Putamen (tissue), 1 donor: ENCODE measurements around the gene DHRS7.

Source experiments
- DNase-seq: peaks from one replicate; pipeline ENCODE4 v3.0.0-alpha.2; 2016; ENCODE audit warnings: low spot score

Gene DHRS7

DNA sequence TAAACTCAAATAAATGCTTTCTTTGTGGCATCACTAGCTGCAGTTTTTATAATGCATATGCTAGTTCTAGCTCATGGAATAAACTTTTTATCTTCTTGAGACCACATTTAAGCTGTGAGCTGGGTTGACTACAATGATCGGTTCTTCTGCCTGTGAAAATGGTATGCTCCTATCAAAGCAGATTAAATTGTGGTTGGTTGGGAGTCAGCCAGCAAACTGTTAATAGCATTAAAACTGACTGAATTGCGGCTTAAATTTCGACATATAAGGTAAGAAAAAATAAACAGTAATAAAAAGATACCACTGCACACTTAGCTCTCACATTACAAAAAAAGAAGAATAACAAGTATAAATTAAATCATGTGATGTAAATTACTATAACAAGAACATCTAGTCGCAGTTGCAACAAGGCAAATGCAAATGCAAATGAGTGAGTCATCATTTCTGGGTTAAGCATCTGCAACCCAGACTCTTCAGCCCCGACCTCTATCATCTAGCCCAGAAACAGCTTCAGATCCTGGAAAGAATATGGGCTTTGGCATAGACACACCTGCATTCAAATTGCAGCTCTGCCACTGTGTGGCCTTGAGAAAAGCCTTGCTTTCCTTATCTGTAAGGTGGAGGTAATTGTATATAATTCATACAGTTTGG lies 19.8 kb upstream of the DHRS7 start:
- DNase-seq, result no peak

DNA sequence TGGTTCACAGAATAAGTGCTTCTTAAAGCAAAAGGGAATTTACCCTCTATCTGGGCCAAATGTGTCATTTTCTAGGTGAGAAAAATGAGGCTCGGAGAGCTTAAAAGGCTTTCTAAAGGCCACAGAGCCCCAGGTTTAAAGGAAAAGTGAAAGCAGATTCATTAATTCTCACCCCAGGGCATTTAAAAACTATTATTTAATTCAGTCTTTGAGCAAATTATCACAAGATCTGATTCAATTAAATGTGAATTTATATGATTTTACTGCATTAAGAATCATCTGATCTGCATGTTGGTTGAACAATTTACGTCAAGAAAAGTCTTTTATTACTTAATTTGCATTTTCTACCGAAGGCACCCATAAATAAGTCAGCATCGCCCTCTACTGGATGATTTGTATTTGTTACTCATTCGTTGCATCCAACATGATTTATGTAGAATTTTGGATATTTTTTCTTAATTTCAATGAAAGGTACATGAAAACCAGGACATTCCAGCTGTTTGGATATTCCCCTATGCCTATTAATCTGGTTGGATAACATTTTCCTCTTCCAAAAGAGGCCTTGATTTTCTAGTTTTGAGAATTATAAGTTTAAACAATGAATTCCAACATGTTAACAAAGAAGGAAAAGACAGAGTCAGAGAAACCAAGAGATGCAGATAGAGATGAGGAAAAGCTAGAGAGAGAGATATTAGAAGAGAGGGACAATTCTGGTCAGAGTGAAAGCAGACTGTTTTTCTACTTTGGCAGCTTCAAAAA lies 19.1 kb upstream of the DHRS7 start:
- DNase-seq, result peak; percentile 56

DNA sequence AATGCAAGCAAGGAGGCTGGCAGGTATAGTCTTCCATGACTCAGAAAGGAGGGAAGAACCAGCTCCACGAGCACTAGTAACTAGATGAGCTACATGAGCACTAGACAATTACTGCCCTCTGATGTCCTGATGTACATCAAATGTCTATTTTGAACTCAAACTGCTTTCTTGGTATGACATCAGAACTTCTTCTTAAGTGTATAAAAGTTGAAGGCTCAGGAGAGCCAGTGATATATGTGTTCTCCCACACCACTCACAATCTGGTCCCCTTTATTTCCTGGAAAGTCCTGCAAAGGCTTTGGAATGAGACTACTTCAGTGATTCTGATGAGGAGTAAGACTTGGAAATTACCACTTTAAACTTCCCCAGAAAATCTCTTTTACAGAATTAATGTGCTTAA lies 18.5 kb upstream of the DHRS7 start:
- no peak for DNase-seq

DNA sequence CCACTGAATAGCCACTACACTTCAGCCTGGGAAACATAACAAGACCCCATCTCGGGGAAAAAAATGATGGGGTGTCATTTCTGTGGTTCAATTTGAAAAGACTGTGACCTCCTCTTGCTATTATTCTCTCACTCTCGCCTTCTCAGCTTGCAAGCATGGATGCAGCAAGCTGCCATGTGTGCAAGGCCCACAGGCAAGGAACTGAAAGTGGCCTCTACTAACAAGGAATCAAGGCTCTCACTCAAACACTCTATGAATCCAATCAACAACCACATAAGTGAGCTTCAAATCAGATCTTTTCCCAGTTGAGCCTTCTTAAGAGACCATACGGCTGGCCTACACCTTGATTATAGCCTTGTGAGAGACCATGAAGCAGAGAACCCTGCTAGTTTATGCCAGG lies 17.9 kb upstream of the DHRS7 start:
- DNase-seq, result no peak

DNA sequence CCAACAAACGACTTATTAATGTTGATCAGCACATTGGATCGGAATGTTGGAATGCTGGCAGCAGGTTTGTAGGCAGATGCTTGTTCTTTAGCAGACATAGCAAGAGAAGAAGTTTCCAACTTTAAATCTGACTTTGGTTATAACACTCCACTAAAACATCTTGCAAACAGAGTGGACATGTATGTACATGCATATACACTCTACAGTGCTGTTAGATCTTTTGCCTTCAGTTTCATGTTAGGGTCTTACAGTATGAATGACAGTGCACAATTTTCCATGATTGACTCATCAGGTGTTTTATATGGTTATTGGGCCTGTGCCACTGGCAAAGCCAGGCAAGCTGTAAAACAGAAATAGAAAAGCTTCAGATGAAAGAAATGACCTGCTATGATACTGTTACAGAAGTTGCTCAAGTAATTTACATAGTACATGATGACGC lies 14.3 kb upstream of the DHRS7 start:
- DNase-seq, result no peak

DNA sequence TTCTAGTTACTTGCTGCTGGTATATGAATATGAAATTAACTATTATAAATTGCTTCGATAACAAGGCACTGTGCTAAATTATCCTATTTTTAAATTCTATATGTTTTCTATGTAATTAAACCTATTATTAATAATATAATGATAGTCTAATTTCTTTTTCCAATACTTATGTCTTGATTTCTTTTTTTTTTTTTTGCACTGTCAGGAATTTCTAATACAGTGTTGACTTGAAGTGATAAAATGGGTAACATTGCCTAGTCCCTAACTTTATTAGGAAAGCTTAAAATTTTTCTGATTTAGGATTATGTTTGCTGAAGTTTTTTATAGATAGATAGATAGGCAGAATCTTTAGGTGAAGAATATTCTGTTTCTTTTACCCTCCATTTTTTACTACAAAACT lies 13.6 kb upstream of the DHRS7 start:
- DNase-seq, result no peak

DNA sequence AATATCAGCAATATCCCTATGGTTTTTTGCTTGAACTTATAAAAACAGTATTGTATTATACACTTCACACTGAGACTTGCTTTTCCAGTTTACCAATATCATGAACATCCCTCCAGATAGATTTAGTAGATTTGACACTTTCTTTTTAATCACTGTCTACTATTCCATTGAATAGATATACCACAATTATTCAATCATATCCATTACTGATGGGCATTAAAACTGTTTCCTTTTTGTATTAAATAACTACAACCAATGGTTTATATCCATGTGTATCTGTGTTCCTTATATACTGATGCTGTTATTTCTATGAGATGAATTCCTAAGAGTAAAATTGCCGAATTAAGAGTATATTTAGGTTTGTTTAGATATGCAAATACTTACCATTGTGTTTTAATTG lies 13.0 kb upstream of the DHRS7 start:
- DNase-seq, result no peak

DNA sequence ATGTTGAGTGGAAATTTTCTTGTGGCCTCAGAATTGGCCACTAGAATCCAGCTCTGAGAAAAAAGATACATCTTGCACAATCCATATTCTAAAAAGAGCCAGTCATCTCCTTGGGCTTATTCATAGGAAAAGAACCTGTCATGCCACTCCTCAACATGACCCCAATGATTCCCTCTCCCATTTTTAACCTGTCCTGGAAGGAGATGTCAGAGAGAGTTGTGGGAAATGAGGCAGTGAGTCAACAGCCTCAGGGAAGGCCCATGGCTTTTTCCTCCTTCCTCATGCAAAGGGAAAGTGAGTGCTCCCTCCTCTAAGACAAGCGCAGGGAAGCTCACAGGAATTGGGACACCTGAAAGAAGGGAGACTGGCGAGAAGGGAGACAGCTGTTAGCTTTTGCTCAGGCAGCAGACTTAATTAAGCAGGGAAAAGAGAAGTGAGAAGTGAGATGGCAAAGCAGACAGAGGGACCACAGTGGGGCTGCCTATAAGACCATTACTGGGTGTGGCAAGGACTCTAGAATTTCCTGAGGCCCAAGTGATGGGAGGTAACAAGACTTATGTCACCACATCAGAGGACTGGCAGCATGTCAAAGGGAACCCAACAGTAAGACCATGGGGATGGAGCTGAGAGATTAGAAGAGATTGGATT lies 10.2 kb upstream of the DHRS7 start:
- DNase-seq, result no peak

DNA sequence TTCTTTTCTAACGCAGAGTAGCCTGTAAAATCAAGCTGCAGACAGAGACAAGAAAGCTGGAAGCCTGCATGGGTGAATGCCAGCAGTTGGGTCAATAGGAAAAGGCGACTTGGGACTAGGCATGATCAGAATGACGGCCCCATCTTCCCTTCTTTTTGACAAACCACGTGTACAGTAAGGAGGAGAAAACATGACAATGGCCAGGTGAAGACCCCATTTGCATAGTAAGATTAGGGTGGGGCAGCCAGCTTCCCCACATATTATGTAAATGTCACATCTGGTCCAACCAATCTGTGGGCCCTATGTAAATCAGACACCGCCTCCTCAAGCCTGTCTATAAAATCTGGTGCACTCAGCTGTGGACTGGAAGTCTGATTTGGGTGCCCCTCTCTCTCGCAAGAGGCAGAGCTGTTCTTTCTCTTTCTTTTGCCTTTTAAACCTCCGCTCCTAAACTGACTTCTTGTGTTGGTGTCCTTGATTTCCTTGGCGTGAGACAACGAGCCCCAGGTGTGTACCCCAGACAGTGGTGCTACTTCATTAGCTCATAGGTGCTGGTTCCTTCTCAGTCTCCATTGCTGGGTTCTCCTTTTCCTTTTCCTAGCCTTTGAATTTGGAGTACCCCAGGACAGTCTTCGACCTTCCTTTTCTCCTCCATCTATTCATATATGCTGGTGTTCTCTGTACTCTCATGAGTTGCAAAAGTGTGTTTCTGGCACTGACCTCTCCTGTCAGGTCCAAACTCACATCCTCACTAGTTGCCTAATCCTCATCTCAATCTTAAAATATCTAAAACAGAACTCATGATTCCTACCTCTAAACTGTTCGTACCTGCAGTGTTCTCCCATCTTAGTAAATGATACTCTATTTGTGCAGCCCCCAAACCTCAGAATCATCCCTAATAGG lies 9.4 kb upstream of the DHRS7 start:
- DNase-seq, result no peak

DNA sequence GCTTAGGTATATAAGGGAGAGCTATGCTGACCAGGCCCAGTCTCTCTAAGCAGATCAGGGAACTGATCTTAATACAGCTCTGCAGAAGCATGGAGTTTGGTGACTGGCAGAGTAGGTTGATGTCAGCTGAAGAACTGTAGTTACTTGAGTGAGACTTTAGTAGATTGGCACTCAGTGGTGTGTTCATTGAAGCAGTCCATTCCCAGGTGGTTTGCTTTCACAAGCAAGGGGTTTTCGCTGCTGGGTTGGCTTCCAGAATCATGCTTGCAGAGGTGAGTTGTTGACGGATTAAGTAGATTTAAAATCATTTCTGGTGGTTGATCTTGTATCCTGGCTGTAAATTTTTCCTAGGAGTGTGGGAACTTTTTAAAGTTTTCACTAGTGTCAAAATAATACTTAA lies 6.5 kb upstream of the DHRS7 start:
- DNase-seq, result no peak

DNA sequence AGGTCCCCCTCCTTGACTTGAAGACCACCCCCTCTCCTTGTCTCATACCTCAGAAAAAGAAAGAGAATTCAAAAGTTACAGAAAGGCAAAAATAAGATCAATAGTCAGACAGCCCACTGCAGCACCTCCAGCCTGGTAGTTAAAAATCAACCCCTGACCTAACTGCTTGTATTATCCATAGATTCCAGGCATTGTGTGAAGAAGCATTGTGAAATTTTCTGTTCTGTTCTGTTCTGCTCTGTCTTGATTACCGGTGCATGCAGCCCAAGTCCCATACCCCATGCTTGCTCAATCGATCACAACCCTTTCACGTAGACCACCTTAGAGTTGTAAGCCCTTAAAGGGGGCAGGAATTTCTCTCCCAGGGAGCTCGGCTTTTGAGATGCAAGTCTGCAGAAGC lies 5.8 kb upstream of the DHRS7 start:
- no peak for DNase-seq

DNA sequence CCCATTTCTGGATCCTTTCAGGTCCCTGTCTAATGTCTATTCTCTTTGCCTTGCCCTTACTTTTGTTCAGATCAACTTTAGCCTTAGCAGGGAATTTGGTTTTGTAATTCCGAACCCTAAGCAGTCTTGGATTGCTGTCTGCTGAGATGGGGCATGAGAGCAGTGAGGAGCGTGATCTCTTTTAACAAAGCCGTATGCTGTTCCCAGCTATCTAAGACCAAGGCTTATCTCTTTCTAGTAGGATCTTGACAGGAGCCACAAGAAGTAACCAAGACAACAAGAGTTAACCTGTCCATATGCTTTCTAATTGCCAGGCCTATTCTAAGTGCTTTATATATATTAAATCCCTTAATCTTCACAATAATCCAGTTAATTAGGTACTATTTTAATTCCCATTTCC lies 4.5 kb upstream of the DHRS7 start:
- DNase-seq, result no peak

DNA sequence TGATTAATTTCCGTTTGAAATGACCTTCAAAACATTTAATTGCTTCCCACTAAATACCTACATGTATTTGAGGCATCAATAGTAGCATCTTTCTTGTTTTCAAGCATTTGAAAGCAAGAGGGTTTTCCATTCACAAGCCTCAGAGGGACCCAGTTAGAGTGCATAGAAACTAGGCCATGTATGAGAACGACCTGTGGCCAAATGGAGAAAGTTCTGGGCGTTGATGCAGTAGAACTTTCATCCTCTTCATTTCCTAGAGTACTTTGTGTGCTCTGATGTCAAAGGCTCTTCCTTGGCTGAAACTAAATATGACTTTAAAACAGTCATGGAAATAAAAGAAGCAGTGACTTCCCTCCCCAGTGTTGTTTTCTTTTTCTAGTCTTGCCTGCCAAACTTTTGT lies 944 bp upstream of the DHRS7 start:
- DNase-seq, result no peak

DNA sequence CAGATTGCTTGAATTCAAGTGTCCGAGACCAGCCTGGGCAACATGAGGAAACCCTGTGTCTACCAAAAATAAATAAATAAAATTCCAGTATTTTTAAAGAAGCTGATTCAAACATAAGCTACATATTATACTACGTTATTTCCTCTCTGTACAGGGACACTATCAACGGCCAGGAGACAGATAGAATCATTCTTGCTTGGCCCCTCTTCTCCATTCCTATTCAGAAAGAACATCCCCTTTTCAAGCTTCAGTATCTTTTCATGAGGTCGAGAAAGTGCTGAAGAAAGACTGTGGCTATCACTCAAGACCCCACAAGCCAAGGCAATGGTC lies 314 bp upstream of the DHRS7 start:
- no peak for DNase-seq

DNA sequence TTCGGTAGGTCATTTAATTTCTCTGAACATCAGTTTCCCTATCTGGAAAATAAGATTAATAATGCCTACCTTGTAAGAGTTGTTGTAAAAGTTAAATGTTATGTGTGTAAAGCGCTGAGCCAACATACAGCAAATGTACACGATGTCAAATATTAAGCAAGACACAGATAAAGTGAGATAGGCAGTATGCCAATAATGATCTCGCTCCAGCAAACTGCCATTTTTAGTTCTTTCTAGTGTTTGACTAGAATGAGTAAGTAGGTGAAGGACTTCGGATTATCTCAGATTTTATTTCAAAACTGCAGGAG lies 840 bp downstream of the DHRS7 start:
- no peak for DNase-seq

DNA sequence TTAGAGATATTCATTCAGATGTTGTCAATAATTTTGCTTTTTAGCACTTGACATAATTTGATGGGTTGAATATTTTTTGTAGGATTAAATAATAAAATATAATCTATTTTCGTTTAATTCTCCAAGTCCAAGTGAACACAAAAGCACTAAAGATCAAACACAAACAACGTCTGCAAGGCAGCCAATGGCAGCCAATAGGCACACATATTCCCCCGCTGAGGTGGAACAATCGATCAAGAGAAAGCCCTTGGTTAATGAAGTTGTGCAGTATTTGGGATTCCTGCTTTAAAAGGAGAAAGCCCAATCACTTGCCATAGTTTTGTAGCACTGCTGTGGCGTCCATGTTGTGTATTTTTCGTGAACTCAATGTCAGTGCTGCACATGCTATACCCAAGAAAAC lies 1.5 kb downstream of the DHRS7 start:
- no peak for DNase-seq

DNA sequence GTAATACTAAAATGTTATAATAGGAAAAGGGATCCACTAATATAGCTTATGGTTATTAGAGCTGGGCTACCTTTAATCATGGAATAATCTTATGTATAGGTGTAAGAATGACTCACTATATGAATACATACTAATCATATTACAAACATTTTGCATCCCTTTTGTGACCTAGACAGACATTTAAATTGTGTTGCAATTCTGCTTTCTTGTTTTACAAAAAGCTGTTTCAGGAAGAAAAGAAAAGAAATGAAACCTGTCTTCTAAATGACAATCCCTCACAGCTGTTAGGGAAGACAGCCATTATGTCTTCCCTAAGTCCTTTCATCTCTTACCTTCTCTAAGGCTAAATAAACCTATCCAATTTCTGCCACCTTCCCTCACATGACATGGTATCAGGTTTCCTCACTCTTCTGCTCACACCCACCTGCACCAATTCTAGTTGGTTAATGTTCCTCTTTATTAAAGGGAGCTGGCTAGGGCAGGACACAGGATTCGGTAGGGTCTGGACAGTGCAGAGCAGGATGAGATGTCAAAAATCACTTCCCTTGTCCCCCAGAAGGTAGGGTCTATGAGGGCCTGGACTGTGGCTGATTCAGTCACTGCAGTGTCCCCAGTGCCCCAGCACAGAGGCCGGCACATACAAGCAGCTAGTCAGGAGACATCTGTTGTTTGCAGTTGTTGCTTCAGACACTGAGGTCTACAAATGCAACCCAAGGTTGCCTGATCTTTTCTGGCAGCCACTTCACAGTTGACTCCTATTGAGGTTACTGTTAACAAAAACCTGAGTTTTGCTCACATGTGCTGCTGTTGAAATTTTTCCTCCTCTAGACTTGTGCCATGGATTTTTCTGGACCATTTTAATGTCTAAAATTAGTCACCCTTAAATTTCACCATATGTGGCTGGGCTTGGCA lies 3.7 kb downstream of the DHRS7 start:
- DNase-seq, result no peak

DNA sequence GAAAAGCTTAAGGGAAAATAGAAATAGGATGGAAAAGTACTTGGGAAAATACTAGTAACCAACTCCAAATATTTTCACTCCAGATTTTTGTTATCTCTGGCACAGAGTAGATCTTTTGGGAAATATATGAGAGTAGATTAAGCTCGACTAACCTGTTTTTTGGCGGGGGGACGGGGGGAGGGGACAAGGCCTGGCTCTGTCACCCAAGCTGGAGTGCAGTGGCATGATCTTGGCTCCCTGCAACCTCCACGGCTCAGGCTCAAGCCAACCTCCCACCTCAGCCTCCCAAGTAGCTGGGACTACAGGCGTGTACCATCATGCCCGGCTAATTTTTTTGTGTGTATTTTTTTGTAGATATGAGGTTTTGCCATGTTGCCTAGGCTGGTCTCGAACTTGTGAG lies 4.8 kb downstream of the DHRS7 start:
- no peak for DNase-seq

DNA sequence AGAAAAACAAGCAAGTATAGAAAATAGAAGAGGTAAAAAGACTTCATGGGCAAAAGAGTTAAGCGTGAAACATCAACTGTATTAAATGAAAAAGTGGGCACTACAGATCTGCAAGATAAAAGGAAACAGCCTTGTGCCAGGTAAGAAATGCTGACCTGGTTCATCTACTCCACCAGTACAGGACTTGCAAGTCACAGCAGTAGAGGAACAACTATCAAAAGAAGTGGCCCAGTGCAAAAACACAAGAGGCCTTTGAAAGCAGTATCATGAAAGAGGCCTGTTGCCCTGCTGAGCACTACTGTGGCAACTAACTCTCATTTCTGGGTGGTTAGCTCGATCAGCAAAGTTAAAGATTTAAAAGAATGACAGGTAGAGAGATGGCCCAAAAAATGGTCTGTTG lies 10.5 kb downstream of the DHRS7 start:
- DNase-seq, result no peak

DNA sequence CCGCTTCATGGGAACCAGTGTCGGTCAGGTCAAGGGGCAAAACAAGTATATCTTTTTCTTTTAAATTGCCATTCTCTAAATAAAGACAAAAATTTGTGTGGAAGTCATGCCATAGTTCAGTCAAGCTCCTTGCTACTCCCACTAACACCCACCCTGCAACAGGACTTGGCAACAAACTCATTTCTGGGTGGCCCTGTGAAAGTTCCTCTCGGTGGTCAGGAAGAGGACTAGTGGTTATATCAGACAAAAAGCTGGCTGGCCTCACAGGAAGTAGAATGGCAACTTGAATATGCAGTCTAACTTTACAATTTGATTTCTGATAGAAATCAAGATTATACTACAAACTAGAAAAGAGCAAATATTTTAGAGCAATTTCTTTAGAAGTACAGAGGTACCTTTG lies 11.2 kb downstream of the DHRS7 start:
- no peak for DNase-seq

DNA sequence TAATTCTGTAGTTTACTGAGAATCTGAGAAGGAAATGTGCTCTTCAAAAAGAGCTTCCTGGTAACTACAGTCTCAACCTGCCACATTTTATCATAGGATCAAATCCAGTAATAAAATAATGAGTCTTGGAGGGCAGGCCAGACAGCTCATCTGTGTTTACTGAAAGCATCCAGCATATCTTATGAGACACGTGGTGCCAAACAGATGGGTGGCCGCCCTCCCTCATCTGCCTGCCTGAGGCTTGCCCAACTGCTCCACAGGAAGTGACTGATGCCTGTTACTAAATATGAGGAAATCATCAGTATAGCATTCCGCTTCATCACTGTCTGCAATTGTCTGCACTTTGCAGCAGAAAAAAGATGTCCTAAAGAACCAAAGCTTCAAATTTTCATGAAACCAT lies 13.5 kb downstream of the DHRS7 start:
- peak; percentile 64 for DNase-seq

DNA sequence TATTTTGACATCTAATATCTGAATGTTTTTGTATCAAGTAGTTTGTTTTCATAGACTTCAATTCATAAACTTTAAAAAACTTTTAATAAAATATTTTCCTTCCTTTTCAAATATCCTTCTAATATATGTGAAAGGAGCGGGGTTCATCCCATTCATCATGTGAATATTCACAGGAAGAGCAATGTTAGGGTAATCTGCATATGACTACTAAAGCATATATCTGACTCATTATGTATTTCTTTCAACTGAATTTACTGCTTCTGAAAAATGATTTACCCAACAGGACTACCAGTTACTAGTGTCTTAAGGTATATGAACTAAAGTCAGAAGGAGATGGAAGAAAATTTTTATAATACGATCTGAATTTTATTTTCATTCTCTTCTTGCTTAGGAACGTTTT lies 30.5 kb downstream of the DHRS7 start:
- no peak for DNase-seq
